GM18907 (cell line): ENCODE data around the gene PLEKHM2.

Source experiments
- ATAC-seq: cut with Tn5 transposase; IDR thresholded peaks from one replicate; pipeline ENCODE4 v1.9.1; 2021; ENCODE audit warnings: mild to moderate bottlenecking, moderate library complexity; ENCODE audit not compliant: unreplicated experiment

The PLEKHM2 gene

GRCh38 chr1:15737324-15738319, 53.5 kb downstream of the PLEKHM2 start:
- no peak for ATAC-seq

GRCh38 chr1:15738416-15739113, 54.4 kb downstream of the PLEKHM2 start:
- ATAC-seq: no peak

- ATAC-seq: no peak
Observed at GRCh38 chr1:15739259-15739658, 55.1 kb downstream of the PLEKHM2 start.

- ATAC-seq: no peak
Observed at GRCh38 chr1:15739745-15740144, 55.6 kb downstream of the PLEKHM2 start.

- peak; percentile 59 for ATAC-seq
Observed at GRCh38 chr1:15740924-15741850, 57.1 kb downstream of the PLEKHM2 start.

GRCh38 chr1:15742339-15742801, 58.2 kb downstream of the PLEKHM2 start, which contains the start of gene TMEM82:
TMEM82 (plus strand) TSS chr1:15742499; CDS start chr1:15742560, 61 bp downstream.
- ATAC-seq: no peak

GRCh38 chr1:15744122-15744679, 60.1 kb downstream of the PLEKHM2 start:
- no peak for ATAC-seq

- no peak for ATAC-seq
Observed at GRCh38 chr1:15747378-15747777, 63.3 kb downstream of the PLEKHM2 start.

GRCh38 chr1:15748264-15748663, 64.1 kb downstream of the PLEKHM2 start:
- ATAC-seq: no peak

GRCh38 chr1:15748690-15749398, 64.7 kb downstream of the PLEKHM2 start:
- no peak for ATAC-seq

- no peak for ATAC-seq
Observed at GRCh38 chr1:15749399-15750291, 65.5 kb downstream of the PLEKHM2 start.

- ATAC-seq: no peak
Observed at GRCh38 chr1:15750924-15751323, 66.8 kb downstream of the PLEKHM2 start.

GRCh38 chr1:15751717-15752116, 67.6 kb downstream of the PLEKHM2 start:
- no peak for ATAC-seq

GRCh38 chr1:15753776-15754175, 69.7 kb downstream of the PLEKHM2 start:
- ATAC-seq: no peak

GRCh38 chr1:15755021-15755645, 71.0 kb downstream of the PLEKHM2 start:
- no peak for ATAC-seq

GRCh38 chr1:15755646-15756040, 71.5 kb downstream of the PLEKHM2 start:
- ATAC-seq: no peak

- ATAC-seq: no peak
Observed at GRCh38 chr1:15756143-15757015, 72.3 kb downstream of the PLEKHM2 start.
